Activated CD8-positive, alpha-beta memory T cell treated with anti-CD3 and anti-CD28 coated beads, Interleukin-2, amount 50 U/mL, for 1 hour (primary cell): ENCODE data around the gene PARD3B.

Source experiments
- DNase-seq: peaks from one replicate; pipeline ENCODE4 v3.0.0-alpha.2; 2020; ENCODE audit errors: extremely low read depth

Gene PARD3B

DNA sequence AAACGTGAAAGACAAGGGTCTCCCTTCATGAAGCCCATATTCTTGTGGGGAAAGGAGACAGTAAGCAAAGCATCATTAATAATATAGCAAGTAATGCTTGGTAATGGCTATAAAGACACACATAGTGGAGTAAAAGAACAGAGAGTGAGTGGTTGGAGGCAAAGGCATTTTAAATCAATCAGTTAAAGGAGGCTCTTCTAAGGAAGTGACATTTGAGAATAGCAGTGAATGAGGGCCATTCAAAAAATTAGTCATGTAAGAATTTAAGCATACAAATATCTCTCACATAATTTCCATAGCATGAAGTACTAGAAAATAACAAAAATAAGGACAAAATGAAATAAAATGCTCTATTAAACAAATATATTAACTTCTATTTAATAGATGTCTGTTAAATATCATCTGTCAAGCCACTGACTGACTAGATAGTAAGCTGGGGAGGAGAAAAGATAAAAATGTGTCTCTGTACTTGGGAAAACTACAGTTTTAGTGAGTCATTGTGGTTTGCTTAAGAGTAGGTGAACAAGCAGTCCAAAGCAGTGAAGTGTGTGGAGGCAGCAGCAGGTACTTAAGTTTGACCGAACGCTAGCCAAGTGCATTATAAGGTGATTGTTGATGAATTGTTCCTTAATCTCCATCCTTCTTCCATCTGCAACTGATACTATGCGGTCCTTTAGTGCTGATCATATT, 160.1 kb downstream of the PARD3B start:
- no peak for DNase-seq

DNA sequence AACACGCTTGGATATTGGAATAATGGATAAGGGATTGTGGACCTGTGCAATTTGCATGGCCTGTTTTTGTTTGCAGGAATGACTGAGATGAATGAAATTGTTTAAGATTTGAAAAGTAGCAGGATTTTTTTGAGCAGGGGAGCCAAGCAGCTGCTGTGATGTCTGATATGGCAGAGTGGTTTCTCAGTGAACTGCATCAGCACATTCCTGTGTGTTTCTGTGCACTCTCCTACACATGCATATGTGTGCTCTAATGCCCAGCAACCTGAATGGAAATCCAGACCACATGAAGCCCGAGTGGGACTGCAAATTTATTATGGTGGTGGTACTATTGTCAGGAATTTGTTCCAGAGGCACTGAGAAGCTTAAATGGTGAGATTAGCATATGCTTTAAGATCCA, 161.7 kb downstream of the PARD3B start:
- no peak for DNase-seq

DNA sequence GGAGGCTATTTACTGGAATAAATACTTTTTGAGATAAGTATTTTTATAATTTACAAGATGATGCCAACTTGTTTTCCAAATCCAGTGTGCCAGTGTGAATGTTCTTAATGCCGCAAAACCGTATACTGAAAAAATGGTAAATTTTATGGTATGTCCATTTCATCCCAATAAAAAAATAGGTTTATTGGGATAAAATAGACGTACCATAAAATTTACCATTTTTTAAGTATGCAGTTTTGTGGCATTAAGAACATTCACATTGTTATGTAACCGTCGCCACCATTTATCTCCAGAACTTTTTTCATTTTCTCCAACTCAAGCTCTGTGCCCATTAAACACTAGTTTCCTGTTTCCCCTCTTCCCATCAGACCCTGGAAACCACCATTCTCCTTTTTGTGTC, 167.9 kb downstream of the PARD3B start:
- DNase-seq, result no peak

DNA sequence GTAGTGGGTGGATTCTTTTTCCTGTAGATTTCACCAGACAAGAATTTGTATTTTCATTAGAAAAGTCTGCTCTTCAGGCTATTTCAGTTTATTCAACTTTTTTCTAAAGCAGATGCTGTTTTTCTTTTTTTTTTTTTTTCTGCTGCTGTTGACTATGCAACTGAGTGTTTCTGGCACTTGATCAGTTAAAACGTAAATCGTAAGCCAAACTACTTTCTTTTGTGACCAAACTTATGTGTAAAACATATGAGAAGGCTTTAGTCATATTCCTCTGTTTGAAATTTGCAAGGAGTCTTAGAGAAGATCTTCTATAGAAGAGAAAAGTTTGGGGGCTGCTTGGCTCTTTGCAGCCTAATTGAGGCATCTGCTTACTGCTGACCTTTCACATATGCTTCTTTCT, 170.1 kb downstream of the PARD3B start:
- DNase-seq, result no peak

DNA sequence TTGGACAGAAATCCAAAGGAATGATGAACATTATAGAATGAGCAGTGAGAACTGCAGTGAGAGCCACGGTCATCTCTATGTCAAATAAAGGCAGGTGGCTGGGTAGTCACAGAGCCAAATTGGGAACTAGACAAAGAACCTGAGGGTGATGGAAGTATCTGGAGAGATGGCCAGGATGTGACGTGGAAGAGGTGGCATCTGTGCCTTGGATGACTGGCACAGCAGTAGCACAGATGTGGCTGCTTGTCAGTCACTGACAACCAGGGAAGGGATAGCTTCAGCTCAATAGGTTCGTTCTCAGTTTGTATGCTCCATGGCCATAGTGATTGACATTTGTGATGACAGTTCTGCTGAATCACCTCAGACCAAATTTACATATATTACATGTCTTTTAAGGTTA, 172.3 kb downstream of the PARD3B start:
- DNase-seq, result no peak

DNA sequence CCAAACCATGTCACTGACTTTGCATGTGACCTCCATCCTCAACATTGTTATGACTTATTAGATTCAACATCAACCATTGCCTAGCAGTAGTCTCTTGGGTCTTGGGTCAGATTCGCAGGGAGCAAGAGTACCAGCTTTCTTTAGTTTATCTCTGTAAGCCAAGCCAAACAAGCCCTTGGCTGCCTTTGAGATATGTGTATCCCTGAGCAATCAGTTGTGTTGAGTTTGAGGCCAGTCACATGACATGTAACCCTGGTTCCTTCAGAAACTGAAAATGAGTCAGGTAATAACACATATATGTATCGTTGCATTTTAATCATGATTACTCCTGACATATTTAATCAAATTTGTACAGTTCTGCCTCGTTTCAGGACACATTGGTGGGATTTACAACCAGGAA, 173.3 kb downstream of the PARD3B start:
- no peak for DNase-seq

DNA sequence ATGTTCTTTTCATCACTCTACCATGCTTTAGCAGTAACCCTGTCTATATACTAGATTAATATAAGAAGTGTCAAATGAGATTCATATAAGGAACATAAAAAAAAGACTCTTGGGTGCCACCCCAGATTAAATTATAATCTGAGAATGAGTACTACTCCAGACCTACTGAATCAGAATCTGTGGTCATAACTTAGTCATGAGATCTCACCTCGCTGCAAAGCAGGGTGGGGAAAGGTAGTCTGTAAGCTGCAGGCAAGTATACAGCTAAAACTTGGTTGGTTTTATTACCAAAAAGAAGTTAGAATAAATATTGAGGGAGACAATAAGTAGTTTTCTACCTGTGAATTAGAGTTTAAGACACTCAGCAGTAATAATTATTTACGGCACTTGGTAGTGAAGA, 175.6 kb downstream of the PARD3B start:
- no peak for DNase-seq

DNA sequence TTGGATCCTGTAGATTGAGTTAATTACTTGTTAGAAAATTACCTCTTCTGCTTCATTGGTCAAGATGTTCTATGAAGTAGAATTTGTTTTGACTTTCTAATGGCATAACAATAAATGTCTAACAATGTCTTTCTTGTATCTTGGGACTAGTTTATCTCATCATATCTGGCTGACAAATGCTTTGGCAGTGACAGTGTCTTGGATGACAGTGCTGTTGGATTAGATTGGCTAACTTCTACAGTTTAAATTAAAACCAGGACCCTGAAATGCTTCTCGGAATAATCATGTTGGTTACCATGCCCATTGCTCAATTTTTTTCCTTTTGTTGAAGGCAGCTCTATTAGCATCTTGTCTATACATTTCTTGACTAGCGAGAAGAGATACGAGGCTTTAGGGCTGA, 176.9 kb downstream of the PARD3B start:
- DNase-seq, result no peak

DNA sequence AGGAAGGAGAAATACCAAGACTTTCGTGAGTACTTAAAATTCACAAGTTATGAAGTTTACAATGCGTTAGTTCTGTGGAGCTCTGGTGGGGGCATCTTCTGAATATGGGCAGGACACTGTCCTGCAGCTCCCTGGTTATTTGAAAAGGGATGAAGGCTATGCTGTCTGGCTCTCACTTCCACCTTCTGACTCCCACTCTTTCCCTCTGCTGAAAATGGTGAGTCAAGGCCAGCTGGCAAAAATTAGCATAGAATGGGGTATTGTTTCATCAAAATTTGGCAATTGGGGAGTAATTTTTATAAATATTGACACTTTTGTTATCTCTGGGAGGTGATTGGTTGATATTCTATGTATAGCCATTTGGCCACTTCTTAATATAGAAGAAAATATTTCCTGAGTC, 177.4 kb downstream of the PARD3B start:
- no peak for DNase-seq

DNA sequence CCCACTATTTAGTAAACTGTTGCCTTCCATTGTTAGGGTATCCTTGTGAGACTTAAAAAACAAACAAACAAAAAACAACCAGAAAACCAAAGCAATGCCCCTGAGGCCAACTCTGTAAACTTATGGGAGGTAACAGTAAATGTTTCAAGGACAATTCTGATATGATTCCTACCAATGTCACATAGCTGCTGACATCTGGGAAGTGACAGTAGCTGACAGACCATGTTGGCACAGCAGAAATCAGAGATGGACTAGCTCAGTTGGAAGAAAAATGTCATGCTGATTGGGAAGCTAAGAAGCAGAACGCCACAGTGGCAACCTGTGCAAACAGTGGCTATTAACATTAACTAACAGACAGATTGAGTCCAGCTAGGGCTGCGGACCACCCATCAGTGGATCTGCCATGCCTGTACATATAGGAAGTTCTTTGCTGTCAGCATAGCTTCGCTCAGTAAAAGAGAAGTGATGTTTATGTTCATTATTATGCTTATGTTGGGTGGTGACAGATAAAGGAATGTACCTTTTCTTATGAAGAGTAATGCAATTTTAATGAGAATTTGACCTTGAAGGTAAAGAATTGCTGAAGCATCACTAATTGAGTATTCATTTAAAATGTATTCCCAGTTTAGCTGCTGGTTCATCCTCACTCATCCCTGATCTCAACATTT, 180.6 kb downstream of the PARD3B start:
- DNase-seq, result no peak

DNA sequence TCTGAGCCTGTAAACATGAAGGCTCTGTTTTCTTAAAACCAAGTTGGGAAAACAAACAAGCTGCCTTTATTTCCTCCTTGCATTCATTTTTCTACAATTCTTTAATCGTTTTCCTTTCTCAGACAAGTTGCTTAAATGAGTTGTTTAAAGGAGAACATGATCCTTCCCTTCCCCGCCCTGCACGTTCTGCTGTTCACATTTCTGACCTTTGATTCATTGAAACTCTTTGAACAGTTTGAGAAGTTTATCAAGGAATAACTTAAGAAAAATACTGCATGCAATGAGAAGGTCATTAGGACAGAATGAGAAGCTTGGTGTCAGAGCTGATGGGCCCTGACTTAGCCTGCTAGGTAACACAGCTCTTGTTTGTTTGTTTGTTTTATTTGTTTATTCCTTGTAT, 181.6 kb downstream of the PARD3B start:
- no peak for DNase-seq

DNA sequence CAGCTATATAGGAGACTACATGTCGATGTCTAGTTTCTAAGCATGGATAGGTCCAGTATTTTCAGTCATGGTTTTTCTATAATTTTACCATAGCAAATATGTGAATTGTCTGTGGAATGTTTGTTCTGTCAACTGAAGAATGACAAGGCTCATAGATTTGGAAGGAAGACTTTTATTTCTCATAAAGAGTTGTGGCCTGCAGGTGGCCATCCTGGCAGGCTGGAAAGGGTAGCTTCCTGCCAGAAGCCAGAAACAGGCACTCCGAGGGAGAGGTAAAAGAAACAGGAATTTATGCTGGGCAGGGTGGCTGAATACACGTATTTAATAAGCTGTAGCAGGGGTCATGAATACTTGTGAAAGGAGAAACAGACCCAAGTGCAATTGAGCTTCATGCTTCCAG, 182.1 kb downstream of the PARD3B start:
- DNase-seq, result no peak

DNA sequence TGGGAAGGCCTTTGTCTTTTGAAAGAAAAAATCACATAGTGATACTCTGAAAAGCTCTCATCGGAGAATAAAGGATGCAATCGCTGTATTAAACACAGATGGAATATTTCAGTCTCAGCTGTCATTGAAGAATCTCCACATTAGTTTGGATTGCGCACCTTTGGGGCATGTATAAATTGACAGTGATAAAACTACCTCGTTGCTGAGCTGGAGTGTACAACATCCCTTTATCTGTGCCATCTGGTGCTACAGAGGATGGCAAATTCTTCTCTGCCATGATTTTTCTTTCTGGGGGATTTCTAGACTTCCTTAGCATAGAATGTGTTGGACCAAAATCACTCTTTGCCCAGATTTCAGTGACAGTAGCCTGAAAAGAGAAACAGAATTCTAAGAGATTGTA, 185.3 kb downstream of the PARD3B start:
- no peak for DNase-seq

DNA sequence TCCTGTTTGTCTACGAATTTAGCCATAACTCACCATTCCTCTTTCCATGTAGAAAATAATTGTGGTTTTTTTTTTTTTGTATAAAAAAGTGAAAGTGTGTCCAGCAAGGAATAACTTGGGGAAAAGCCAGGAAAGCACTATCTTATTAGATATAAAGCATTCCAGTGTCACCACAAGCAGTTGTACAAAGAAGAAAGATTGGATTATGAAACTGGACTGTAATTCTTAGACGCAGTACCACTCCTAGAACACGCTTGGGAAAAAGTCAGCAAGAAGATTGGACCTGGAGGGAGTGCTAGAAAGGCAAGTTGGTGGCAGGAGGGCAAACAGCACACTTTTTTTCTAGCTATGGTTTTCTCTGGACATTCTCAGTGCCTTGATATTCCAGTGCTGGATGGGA, 186.7 kb downstream of the PARD3B start:
- no peak for DNase-seq

DNA sequence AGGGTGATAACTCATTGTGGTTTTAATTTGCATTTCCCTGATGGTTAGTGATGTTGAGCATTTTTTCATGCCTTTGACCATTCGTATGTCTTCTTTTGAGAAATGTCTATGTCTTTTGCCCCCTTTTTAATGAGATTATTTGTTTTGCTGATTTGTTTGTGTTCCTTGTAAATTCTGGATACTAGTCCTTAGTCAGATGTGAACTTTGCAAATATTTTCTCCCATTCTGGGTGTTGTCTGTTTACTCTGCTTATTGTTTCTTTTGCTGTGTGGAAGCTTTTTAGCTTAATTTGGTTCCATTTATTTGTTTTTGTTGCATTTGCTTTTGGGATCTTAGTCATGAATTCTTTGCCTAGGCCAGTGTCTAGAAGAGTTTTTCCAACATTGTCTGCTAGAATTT, 192.0 kb downstream of the PARD3B start:
- DNase-seq, result no peak

DNA sequence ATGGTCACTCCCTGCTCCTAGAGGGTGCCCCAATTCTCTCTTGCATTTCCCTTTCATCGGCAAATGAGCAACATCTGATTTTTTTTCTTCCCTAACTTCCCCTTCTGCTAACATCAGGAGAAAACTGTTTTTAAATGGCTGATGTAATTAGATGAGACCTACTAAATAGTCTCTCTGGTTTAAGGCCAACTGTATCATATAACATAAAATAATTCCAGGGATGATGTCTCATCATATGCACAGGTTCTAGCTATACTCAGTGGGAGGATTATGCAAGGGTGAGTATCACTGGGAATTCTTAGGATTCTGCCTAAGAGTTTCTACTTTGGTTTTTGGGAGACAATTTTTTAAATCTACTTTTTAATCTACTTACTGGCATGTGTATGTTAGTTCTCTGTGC, 193.4 kb downstream of the PARD3B start:
- no peak for DNase-seq

DNA sequence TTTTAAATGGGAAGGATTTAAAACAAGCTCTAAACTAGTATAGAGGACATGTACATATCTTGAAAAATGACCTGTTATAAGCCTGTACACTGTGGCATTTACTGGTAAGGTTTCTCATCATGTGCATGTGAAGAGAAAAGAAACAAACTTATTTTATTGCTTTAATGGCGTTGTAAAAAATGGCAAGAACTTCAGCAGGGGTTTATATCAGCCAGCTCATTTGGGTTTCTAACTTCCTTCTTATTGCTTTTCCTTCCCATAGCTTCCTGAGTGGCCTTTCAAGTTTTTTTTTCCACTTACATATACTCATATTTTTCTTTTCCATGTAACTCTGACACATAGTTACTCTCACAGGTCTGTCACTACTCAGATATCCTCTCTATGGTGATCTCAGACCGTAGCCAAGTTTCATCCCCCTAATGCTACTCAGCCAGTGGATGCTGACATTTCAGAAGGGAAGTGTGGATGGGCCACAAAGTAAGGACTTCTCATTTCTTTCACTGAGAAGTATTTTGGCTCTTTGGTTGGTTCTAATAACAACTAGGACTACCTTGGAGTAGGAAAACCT, 198.2 kb downstream of the PARD3B start:
- DNase-seq, result no peak

DNA sequence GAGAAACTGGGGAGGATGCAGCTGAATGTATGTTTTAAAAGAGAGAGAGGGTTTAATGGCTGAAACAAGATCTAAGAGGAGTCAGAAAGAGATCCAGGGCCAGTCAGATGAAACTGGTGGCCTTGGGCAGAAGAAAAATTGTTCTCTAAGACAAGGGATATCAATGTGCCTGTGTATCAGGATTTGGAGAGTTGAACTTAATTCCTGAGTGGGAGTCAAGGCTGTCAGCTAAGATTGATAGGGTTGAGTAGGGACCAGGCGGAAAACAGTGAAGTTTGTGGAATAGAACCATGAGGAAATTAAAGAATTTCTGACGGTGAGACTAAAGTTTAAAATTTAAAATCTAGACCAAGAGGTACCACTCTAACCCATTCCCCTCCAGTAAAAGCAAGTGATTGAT, 199.2 kb downstream of the PARD3B start:
- no peak for DNase-seq

DNA sequence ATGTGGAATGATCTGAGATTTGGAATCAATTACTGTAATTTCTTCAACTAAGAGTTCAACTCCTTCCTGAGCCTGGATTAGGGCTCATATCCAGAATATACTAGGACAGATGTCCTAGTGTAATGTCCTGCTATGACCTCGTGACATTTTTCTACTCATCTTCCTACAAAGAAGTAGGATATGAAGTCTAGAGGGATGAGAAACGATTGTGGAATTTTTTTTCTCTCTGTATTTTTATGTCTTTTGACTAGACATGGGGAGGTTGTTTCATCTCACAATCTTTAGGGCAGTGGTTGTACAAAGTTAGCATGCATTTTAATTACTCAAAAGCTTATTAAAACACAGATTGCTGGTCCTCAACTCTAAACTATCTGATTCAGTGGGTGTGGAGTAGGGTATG, 203.0 kb downstream of the PARD3B start:
- no peak for DNase-seq

DNA sequence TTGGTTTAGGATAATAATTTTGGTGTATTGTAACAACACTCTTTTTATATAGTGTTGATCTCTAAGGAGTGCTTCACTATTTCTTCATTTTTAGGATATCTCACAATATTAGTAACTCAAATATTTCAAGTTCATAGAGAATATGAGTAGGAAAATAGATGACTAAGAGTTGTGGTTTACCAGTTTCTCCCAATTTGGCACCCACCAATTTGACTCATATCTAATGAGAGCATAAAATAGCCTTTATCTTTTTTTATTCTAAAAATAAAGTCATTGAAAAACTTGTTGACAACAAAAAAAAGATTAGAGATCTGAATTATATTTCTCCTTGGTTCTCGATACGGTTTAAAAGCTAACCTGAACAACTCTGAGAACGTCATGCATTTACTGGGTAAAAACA, 204.0 kb downstream of the PARD3B start:
- no peak for DNase-seq

DNA sequence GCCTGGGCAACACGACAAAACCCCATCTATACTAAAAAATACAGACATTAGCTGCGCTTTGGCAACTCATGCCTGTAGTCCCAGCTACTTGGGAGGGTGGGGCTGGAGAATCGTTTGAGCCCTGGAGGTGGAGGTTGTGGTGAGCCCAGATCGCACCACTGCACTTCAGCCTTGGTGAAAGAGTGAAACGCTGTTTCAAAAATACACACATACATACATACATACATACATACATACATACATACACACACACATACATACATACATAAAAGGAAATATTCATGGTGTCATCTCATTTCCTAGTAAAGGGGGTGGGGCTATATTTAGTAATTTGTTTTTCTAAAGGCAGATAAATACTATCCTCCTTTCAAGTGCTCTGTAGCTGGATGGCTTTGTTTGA, 205.1 kb downstream of the PARD3B start:
- DNase-seq, result no peak

DNA sequence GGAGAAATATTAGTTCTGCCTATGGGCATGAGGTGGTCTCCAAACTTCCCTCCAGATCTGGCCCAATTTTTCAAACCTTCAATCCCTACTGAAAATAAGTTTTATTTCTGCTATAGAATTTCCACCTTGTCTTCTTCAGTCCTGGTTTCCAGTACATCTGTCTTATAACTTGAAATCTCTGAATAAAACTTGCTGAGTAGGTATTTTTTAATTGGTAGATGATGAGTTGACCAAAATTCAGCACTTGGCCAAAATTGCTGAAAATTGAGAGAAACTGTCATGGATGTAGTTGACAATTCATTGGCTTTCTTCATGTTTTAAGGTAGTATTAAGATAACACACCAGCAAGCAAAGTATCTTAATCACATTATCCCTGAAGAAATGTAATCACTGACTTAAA, 206.2 kb downstream of the PARD3B start:
- no peak for DNase-seq

DNA sequence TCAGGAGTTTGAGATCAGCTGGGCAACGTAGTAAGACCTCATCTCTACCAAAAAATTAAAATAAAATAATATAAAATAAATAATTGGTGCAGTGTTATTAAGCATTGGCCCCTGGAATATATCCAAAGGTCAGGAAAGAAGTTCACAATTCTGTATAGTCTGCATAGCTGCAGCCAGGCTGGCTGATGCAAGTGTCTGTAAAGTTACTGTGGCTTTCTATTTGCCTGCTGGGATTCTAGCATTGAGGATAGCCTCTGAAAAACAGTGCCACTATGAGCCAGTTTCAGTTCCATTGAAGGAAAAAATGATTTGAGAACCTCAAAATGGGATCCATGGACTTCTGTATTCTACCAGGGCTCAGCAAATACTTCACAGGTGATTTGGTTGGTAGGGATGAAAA, 208.6 kb downstream of the PARD3B start:
- DNase-seq, result no peak

DNA sequence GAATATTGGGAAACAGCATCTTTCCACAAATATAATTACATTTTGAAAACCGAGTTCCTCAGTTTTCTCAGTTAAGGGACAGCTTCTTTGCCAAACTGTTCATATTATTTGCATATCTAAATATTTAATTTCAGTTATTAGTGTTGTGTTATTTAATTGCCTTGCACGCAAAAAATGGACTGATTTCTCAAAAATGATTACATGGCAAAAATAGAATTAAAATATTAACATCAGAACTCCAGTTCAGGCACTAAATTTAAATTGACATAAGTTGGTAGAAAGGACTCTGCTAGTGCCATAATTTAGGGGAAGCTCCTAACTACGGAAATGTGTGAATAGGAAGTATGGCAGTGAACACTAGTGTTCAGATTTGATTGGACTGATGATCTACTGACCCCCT, 209.6 kb downstream of the PARD3B start:
- no peak for DNase-seq
